Keratinocyte (primary cell): ENCODE data around the gene B4GALNT2. TPM values are rescaled to one million over a fixed set of nuclear protein-coding genes. Genes with fewer than 3 reads are reported as not detected.
A peak's percentile ranks its signal among the peaks of the same experiment; 100 is the strongest.

Experiments used
- DNase-seq: peaks from one replicate; pipeline ENCODE4 v3.0.0-alpha.2; 2011; ENCODE audit warnings: low read depth, missing footprints, low spot score
- FAIRE-seq: peaks from 2 replicates; lab custom pipeline; 2011; peaks lifted over from hg19 to GRCh38; lab: Jason Lieb, UNC
- H2AFZ ChIP-seq: 2 replicates; pipeline ENCODE4 v1.6.0; 2012; ENCODE audit warnings: low read length, control low read depth, inconsistent platforms; ENCODE audit not compliant: control insufficient read depth
- H3K27ac ChIP-seq: 2 replicates; pipeline ENCODE4 v1.5.1; 2011; ENCODE audit warnings: low read length; ENCODE audit not compliant: control insufficient read depth, insufficient read depth
- H3K27me3 ChIP-seq: 3 replicates; pipeline ENCODE4 v1.6.0; 2011; ENCODE audit warnings: low read length; ENCODE audit not compliant: control insufficient read depth, insufficient read depth; ENCODE audit errors: extremely low read depth
- H3K36me3 ChIP-seq, 2 experiments: 2 replicates in 1 of 2; 3 replicates in 1 of 2; pipeline ENCODE4 v1.5.1; 2011; ENCODE audit warnings: low read length in 2 of 2, mild to moderate bottlenecking in 1 of 2; ENCODE audit not compliant: control insufficient read depth in 2 of 2, insufficient read depth in 2 of 2; ENCODE audit errors: extremely low read depth in 1 of 2
- H3K4me1 ChIP-seq: 3 replicates; pipeline ENCODE4 v1.5.1; 2011; ENCODE audit warnings: low read length; ENCODE audit not compliant: control insufficient read depth, insufficient read depth; ENCODE audit errors: extremely low read depth
- H3K4me2 ChIP-seq: 3 replicates; pipeline ENCODE4 v1.6.0; 2011; ENCODE audit warnings: low read depth, low read length; ENCODE audit not compliant: control insufficient read depth, insufficient read depth; ENCODE audit errors: extremely low read depth
- H3K4me3 ChIP-seq, 3 experiments: fragments of 200-600 bp in 1 of 3; sonication (generic) in 1 of 3; 2 replicates in 2 of 3; 3 replicates in 1 of 3; pipeline ENCODE4 v1.5.1; 2011 to 2016; ENCODE audit warnings: low read length in 3 of 3, mild to moderate bottlenecking in 3 of 3, control low read depth in 2 of 3, inconsistent platforms in 1 of 3, low read depth in 1 of 3, mixed read lengths in 1 of 3, mixed run types in 1 of 3, moderate library complexity in 1 of 3; ENCODE audit not compliant: control insufficient read depth in 2 of 3, insufficient read depth in 2 of 3; ENCODE audit errors: extremely low read depth in 1 of 3
- H3K79me2 ChIP-seq: 2 replicates; pipeline ENCODE4 v1.6.0; 2012; ENCODE audit warnings: low read length; ENCODE audit not compliant: control insufficient read depth, insufficient read depth
- H3K9ac ChIP-seq: 3 replicates; pipeline ENCODE4 v1.6.0; 2011; ENCODE audit warnings: low read length; ENCODE audit not compliant: control insufficient read depth, insufficient read depth; ENCODE audit errors: extremely low read depth
- H3K9me1 ChIP-seq: 3 replicates; pipeline ENCODE4 v1.6.0; 2011; ENCODE audit warnings: low read length; ENCODE audit not compliant: control insufficient read depth, insufficient read depth; ENCODE audit errors: extremely low read depth
- H3K9me3 ChIP-seq: 2 replicates; pipeline ENCODE4 v1.5.1; 2012; ENCODE audit warnings: low read depth, low read length; ENCODE audit not compliant: control insufficient read depth
- H4K20me1 ChIP-seq: 3 replicates; pipeline ENCODE4 v1.6.0; 2011; ENCODE audit warnings: low read length; ENCODE audit not compliant: control insufficient read depth, insufficient read depth; ENCODE audit errors: extremely low read depth
- EZH2 ChIP-seq: IDR thresholded peaks from one replicate; pipeline ENCODE4 v1.6.1; 2012; ENCODE audit warnings: inconsistent platforms, mild to moderate bottlenecking, low read length, moderate library complexity
- dilution Hi-C: fragments of 300-500 bp; cut with MboI; formaldehyde crosslinking; loops from one replicate; pipeline ENCODE4 v1.7.0; 2020; ENCODE audit warnings: low sequenced_read_pairs; ENCODE audit not compliant: extremely low pct_ligation_motif_present
- polyA plus RNA-seq, 5 experiments: library from polyadenylated mRNA; depleted of rRNA in 3 of 5; stranded (reverse) in 3 of 5; stranded (forward) in 1 of 5; unstranded in 1 of 5; fragments of >200 nt; gene quantifications; 1 replicate in 1 of 5; 2 replicates in 3 of 5; 3 replicates in 1 of 5; pipeline versions ENCODE4 v1.2.1 to v1.2.3, GENCODE V29; 2011 to 2012; ENCODE audit warnings: missing spikeins in 2 of 5, low read depth in 1 of 5, low replicate concordance in 1 of 5
- TF ChIP-seq, protein P1 (sequence below), 3 experiments: IDR thresholded peaks in 1 of 3; conservative IDR thresholded peaks in 1 of 3; optimal IDR thresholded peaks in 1 of 3; 2 replicates in 2 of 3; 3 replicates in 1 of 3; pipeline versions ENCODE3 to v1.5.1; 2011; ENCODE audit warnings: low read length in 3 of 3, mild to moderate bottlenecking in 3 of 3, moderate library complexity in 2 of 3, control low read depth in 1 of 3, inconsistent platforms in 1 of 3; ENCODE audit not compliant: insufficient read depth in 2 of 3; ENCODE audit errors: extremely low read depth in 1 of 3

Gene B4GALNT2
- polyA plus RNA-seq, 1 donor (not counting 4 experiments of a cell fraction or from before 2014, with no cell fraction given): 0.01 TPM

DNA sequence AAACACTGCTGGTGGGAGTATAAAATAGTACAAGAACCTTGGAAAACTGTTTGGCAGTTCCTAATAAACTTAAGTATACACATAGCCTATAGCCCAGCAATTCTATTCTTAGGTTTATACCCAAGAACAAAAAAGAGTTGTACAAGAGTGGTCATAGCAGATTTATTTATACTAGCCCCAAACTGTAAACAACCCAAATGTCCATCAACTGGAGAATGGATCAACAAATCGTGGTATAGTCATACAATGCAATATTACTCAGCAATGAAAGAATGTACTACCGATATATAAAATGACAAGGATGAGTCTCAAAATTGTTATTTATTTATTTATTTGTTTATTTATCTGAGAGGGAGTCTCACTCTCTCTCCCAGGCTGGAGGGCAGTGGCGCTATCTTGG, 54.7 kb downstream of the B4GALNT2 start:
- dilution Hi-C loops: no loop called here
- DNase-seq (no peak), FAIRE-seq (no peak)
- Histone ChIP-seq H3K9me3 (peaks cover 2% of the 10 kb centered on the region), H2AFZ (no peak overlapping the region), H3K4me2 (no peak overlapping the region), H3K4me3 (no peak overlapping the region), H4K20me1 (no peaks in the 10 kb centered on the region), H3K79me2 (no peaks in the 10 kb centered on the region), H3K4me1 (peaks cover 5% of the 10 kb centered on the region), H3K36me3 (no peaks in the 10 kb centered on the region), H3K9me1 (no peaks in the 10 kb centered on the region), H3K27me3 (no peaks in the 10 kb centered on the region), H3K27ac (no peak overlapping the region), H3K9ac (no peak overlapping the region)
- TF ChIP-seq EZH2: no peak
- TF ChIP-seq, protein P1, sequence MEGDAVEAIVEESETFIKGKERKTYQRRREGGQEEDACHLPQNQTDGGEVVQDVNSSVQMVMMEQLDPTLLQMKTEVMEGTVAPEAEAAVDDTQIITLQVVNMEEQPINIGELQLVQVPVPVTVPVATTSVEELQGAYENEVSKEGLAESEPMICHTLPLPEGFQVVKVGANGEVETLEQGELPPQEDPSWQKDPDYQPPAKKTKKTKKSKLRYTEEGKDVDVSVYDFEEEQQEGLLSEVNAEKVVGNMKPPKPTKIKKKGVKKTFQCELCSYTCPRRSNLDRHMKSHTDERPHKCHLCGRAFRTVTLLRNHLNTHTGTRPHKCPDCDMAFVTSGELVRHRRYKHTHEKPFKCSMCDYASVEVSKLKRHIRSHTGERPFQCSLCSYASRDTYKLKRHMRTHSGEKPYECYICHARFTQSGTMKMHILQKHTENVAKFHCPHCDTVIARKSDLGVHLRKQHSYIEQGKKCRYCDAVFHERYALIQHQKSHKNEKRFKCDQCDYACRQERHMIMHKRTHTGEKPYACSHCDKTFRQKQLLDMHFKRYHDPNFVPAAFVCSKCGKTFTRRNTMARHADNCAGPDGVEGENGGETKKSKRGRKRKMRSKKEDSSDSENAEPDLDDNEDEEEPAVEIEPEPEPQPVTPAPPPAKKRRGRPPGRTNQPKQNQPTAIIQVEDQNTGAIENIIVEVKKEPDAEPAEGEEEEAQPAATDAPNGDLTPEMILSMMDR (optimal IDR thresholded peaks at IDR 0.05 in 1 of 3, IDR thresholded peaks at IDR 0.05 in 1 of 3, conservative IDR thresholded peaks at IDR 0.05 in 1 of 3; ENCODE audit: extremely low read depth in 1 of 3, insufficient read depth in 2 of 3, low read length in 3 of 3): no peak

DNA sequence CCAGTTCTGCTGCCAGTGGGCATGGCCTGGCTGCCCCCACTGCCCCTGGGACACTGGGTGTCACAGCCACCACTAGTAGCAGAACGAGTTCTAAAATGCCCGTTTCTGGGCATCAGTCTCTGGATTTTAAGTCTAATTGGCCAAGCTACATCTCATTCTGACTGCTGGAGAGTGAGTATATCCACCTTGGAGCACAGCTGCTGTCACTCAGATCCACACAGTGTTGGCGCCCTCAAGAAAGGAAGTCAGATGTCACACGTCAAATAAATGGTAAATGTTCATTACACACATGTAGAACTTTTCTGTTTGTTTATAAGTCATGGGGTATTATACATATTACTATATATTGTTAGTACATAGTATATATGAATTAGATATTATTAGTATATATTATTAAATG, 58.4 kb downstream of the B4GALNT2 start:
- Histone ChIP-seq H2AFZ (no peak overlapping the region), H3K4me2 (peak overlapping the region; percentile 74), H3K9me1 (no peaks in the 10 kb centered on the region), H3K79me2 (no peaks in the 10 kb centered on the region), H3K9me3 (no peaks in the 10 kb centered on the region), H3K36me3 (no peaks in the 10 kb centered on the region), H3K27ac (no peak overlapping the region), H3K4me1 (peaks cover 13% of the 10 kb centered on the region), H3K4me3 (no peak overlapping the region), H4K20me1 (no peaks in the 10 kb centered on the region), H3K27me3 (no peaks in the 10 kb centered on the region), H3K9ac (no peak overlapping the region)
- no peak for FAIRE-seq
- DNase-seq: no peak
- dilution Hi-C loops: no loop called here
- TF ChIP-seq, protein P1 (optimal IDR thresholded peaks at IDR 0.05 in 1 of 3, IDR thresholded peaks at IDR 0.05 in 1 of 3, conservative IDR thresholded peaks at IDR 0.05 in 1 of 3; ENCODE audit: extremely low read depth in 1 of 3, insufficient read depth in 2 of 3, low read length in 3 of 3): no peak
- no peak for TF ChIP-seq EZH2
